ENCODE data around the gene TMEM14B.

Gene TMEM14B

DNA sequence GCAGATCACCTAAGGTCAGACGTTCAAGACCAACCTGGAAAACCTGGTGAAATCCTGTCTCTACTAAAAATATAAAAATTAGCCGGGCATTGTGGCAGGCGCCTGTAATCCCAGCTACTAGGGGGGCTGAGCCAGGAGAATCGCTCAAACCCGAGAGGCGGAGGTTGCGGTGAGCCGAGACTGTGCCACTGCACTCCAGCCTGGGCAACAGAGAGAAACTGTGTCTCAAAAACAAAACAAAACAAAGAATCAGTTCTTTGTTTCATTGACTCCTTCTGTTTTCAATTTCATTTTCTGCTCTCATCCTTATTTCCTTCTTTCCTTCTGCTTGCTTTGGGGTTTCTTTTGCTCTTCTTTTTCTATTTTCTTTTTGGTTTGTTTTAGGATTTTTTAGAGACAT lies 33.6 kb upstream of the TMEM14B start:
- H3K4me3 ChIP-seq (ENCODE audit: low read depth, low read length) = no peak overlapping the region
- TF ChIP-seq ZBTB17 (tag by site-specific recombination; IDR thresholded peaks at IDR 0.05) (no peak), ZNF202 (tag by site-specific recombination; IDR thresholded peaks at IDR 0.05; ENCODE audit: borderline replicate concordance) (no peak), YY1 (tag by site-specific recombination; IDR thresholded peaks at IDR 0.05) (no peak), ZSCAN23 (tag by site-specific recombination; IDR thresholded peaks at IDR 0.05) (no peak)
- TF ChIP-seq, protein P1, sequence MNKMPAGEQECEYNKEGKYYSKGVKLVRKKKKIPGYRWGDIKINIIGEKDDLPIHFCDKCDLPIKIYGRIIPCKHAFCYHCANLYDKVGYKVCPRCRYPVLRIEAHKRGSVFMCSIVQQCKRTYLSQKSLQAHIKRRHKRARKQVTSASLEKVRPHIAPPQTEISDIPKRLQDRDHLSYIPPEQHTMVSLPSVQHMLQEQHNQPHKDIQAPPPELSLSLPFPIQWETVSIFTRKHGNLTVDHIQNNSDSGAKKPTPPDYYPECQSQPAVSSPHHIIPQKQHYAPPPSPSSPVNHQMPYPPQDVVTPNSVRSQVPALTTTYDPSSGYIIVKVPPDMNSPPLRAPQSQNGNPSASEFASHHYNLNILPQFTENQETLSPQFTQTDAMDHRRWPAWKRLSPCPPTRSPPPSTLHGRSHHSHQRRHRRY (tag by site-specific recombination; IDR thresholded peaks at IDR 0.05) = no peak
- ChIA-PET POLR2A (no interaction called here), CTCF (interaction anchor here (0.7 kb wide), 1 partner anchor 209 kb away, joined by 3 read pairs; no protein-coding TSS in a partner anchor)
- no peaks in the 10 kb centered on the region for H3K4me1 ChIP-seq (ENCODE audit: control insufficient read depth, insufficient read depth, low read length)
- no peak overlapping the region for H3K27ac ChIP-seq (ENCODE audit: extremely low read depth, low read depth, low read length)
- no peaks in the 10 kb centered on the region for H3K9me3 ChIP-seq (ENCODE audit: control insufficient read depth, insufficient read depth, low read depth, low read length)
- H3K36me3 ChIP-seq (ENCODE audit: control insufficient read depth in 2 of 2, insufficient read depth in 1 of 2, low read length in 2 of 2) = peaks cover 9 to 14% of the 10 kb centered on the region in 2 experiments

DNA sequence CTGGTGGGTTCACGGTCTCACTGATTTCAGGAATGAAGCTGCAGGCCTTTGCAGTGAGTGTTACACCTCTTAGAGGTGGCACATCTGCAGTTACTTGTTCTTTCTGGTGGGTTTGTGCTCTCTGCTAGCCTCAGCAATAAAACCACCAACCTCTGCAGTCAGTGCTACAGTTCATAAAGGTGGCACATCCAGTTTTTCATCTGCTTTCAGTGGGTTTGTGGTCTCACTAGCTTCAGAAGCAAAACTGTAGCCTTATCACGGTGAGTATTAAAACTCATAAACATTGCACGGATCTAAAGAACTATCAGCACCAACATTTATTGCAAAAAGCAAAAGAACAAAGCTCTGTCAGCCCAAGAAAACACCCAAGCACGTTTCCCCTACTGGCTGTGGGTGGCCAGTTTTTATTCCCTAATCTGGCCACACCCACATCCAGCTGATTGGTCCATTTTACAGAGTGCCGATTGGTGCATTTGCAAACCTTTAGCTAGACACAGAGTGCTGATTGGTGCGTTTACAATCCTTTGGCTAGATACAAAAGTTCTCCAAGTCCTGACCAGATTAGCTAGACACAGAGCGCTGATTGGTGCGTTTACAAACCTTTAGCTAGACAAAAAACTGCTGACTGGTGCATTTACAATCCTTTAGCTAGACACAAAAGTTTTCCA lies 28.2 kb upstream of the TMEM14B start:
- H3K9me3 ChIP-seq (ENCODE audit: control insufficient read depth, insufficient read depth, low read depth, low read length) = no peaks in the 10 kb centered on the region
- TF ChIP-seq ZNF571 (tag by site-specific recombination; IDR thresholded peaks at IDR 0.05) = no peak
- TF ChIP-seq SETDB1 (IDR thresholded peaks at IDR 0.05; ENCODE audit: insufficient read length, low read length) = no peak
- no peak for TF ChIP-seq ZNF404 (tag by site-specific recombination; IDR thresholded peaks at IDR 0.05)
- no peak for TF ChIP-seq ZNF624 (tag by site-specific recombination; IDR thresholded peaks at IDR 0.05)
- TF ChIP-seq ZNF214 (tag by site-specific recombination; IDR thresholded peaks at IDR 0.05; ENCODE audit: borderline replicate concordance) = no peak
- TF ChIP-seq YY1 (tag by site-specific recombination; IDR thresholded peaks at IDR 0.05) = no peak
- TF ChIP-seq ZNF610 (tag by site-specific recombination; IDR thresholded peaks at IDR 0.05; ENCODE audit: borderline replicate concordance) = no peak
- TF ChIP-seq ZNF510 (tag by site-specific recombination; IDR thresholded peaks at IDR 0.05; ENCODE audit: insufficient replicate concordance) = no peak
- TF ChIP-seq, protein P2, sequence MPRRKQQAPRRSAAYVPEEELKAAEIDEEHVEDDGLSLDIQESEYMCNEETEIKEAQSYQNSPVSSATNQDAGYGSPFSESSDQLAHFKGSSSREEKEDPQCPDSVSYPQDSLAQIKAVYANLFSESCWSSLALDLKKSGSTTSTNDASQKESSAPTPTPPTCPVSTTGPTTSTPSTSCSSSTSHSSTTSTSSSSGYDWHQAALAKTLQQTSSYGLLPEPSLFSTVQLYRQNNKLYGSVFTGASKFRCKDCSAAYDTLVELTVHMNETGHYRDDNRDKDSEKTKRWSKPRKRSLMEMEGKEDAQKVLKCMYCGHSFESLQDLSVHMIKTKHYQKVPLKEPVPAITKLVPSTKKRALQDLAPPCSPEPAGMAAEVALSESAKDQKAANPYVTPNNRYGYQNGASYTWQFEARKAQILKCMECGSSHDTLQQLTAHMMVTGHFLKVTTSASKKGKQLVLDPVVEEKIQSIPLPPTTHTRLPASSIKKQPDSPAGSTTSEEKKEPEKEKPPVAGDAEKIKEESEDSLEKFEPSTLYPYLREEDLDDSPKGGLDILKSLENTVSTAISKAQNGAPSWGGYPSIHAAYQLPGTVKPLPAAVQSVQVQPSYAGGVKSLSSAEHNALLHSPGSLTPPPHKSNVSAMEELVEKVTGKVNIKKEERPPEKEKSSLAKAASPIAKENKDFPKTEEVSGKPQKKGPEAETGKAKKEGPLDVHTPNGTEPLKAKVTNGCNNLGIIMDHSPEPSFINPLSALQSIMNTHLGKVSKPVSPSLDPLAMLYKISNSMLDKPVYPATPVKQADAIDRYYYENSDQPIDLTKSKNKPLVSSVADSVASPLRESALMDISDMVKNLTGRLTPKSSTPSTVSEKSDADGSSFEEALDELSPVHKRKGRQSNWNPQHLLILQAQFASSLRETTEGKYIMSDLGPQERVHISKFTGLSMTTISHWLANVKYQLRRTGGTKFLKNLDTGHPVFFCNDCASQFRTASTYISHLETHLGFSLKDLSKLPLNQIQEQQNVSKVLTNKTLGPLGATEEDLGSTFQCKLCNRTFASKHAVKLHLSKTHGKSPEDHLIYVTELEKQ (tag by site-specific recombination; IDR thresholded peaks at IDR 0.05; ENCODE audit: borderline replicate concordance) = no peak
- TF ChIP-seq, protein P1 (tag by site-specific recombination; IDR thresholded peaks at IDR 0.05) = no peak
- no peak for TF ChIP-seq ZNF433 (tag by site-specific recombination; IDR thresholded peaks at IDR 0.05; ENCODE audit: low read depth)
- TF ChIP-seq ZNF843 (tag by site-specific recombination; IDR thresholded peaks at IDR 0.05) = no peak
- TF ChIP-seq, protein P3, sequence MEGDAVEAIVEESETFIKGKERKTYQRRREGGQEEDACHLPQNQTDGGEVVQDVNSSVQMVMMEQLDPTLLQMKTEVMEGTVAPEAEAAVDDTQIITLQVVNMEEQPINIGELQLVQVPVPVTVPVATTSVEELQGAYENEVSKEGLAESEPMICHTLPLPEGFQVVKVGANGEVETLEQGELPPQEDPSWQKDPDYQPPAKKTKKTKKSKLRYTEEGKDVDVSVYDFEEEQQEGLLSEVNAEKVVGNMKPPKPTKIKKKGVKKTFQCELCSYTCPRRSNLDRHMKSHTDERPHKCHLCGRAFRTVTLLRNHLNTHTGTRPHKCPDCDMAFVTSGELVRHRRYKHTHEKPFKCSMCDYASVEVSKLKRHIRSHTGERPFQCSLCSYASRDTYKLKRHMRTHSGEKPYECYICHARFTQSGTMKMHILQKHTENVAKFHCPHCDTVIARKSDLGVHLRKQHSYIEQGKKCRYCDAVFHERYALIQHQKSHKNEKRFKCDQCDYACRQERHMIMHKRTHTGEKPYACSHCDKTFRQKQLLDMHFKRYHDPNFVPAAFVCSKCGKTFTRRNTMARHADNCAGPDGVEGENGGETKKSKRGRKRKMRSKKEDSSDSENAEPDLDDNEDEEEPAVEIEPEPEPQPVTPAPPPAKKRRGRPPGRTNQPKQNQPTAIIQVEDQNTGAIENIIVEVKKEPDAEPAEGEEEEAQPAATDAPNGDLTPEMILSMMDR (tag by site-specific recombination; IDR thresholded peaks at IDR 0.05) = no peak
- TF ChIP-seq, protein P4, sequence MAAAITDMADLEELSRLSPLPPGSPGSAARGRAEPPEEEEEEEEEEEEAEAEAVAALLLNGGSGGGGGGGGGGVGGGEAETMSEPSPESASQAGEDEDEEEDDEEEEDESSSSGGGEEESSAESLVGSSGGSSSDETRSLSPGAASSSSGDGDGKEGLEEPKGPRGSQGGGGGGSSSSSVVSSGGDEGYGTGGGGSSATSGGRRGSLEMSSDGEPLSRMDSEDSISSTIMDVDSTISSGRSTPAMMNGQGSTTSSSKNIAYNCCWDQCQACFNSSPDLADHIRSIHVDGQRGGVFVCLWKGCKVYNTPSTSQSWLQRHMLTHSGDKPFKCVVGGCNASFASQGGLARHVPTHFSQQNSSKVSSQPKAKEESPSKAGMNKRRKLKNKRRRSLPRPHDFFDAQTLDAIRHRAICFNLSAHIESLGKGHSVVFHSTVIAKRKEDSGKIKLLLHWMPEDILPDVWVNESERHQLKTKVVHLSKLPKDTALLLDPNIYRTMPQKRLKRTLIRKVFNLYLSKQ (tag by site-specific recombination; IDR thresholded peaks at IDR 0.05; ENCODE audit: borderline replicate concordance) = no peak
- TF ChIP-seq ZNF324 (tag by site-specific recombination; IDR thresholded peaks at IDR 0.05) = no peak
- H3K27ac ChIP-seq (ENCODE audit: extremely low read depth, low read depth, low read length) = no peak overlapping the region
- ChIA-PET CTCF (interaction anchor here (0.6 to 1.6 kb wide), 6 partner anchors 28 to 336 kb away, joined by 3 to 4 read pairs (median 4); partner anchors contain the start of genes SYCP2L and TMEM14B), POLR2A (interaction anchor here (0.6 to 7.8 kb wide), 5 partner anchors 9 to 28 kb away, joined by 3 to 82 read pairs (median 5); partner anchors contain the start of genes C6orf52, PAK1IP1 and TMEM14B)
- H3K36me3 ChIP-seq (ENCODE audit: control insufficient read depth in 2 of 2, insufficient read depth in 1 of 2, low read length in 2 of 2) = no peaks in the 10 kb centered on the region
- H3K4me1 ChIP-seq (ENCODE audit: control insufficient read depth, insufficient read depth, low read length) = no peaks in the 10 kb centered on the region
- H3K4me3 ChIP-seq (ENCODE audit: low read depth, low read length) = no peak overlapping the region

Measured in HEK293 (cell line).